Measurements from ENCODE around the gene SMYD5.

GRCh38 chr2:73243884-73244570 is 30.0 kb downstream of the SMYD5 start:
- TF ChIP-seq CTCF (IDR thresholded peaks at IDR 0.05) (no peak), POLR2A (IDR thresholded peaks at IDR 0.05) (no peak), POLR2AphosphoS5 (IDR thresholded peaks at IDR 0.05) (no peak)
